ENCODE results near the gene RPS27L.

The RPS27L gene

DNA sequence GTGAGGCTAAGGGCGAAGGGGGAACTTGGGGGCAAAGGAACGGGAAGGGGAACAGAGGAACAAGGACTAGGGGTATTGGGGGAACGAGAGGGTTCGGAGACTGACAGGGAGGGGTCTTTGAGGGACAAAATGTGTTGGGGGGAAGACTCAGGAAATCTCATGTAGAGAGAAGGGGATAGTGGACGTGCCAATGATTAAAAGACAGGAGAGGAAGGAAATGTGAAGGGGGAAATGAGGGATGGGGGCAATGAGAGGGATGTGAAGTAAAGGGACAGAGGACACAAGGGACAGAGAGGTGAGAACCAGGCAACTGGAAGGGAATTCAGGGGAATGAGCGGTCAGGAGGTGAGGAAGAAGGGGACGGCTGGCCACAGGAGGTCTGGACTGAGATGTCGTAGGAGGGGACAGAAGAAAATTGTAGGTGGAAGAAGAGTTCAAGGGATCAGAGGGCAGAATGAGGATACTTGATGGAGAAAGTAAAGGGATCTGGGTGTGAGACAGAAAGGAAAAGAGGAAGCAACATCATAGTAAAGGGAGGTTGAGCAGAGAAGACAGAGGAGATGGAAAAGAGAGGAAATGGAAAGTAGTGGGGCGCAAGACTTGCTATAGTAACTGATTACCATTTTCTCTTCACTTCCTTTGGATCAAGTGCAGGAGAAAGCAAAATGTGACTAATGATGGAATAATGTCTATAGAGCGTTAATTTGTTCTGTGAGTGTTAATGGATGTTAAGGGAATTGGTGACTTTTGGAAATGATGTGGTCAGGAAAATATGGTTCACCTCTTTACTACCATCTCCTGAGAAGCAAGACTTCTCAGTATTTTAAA, 32.9 kb upstream of the RPS27L start (continued):
- no peak for TF ChIP-seq SP7 (tag by site-specific recombination; IDR thresholded peaks at IDR 0.05)
- TF ChIP-seq ZNF571 (tag by site-specific recombination; IDR thresholded peaks at IDR 0.05), result no peak
- 0 out of 2 replicates have a peak, but pooled peaks have one; percentile 17 for TF ChIP-seq ZNF2 (tag by site-specific recombination; IDR thresholded peaks at IDR 0.05)
- TF ChIP-seq ZBTB17 (tag by site-specific recombination; IDR thresholded peaks at IDR 0.05), result peak; percentile 17; the same call in 1 of the 2 replicates
- peak; percentile 30; the same call in 1 of the 2 replicates for TF ChIP-seq ZFP69B (tag by site-specific recombination; IDR thresholded peaks at IDR 0.05)
- TF ChIP-seq, protein P1, sequence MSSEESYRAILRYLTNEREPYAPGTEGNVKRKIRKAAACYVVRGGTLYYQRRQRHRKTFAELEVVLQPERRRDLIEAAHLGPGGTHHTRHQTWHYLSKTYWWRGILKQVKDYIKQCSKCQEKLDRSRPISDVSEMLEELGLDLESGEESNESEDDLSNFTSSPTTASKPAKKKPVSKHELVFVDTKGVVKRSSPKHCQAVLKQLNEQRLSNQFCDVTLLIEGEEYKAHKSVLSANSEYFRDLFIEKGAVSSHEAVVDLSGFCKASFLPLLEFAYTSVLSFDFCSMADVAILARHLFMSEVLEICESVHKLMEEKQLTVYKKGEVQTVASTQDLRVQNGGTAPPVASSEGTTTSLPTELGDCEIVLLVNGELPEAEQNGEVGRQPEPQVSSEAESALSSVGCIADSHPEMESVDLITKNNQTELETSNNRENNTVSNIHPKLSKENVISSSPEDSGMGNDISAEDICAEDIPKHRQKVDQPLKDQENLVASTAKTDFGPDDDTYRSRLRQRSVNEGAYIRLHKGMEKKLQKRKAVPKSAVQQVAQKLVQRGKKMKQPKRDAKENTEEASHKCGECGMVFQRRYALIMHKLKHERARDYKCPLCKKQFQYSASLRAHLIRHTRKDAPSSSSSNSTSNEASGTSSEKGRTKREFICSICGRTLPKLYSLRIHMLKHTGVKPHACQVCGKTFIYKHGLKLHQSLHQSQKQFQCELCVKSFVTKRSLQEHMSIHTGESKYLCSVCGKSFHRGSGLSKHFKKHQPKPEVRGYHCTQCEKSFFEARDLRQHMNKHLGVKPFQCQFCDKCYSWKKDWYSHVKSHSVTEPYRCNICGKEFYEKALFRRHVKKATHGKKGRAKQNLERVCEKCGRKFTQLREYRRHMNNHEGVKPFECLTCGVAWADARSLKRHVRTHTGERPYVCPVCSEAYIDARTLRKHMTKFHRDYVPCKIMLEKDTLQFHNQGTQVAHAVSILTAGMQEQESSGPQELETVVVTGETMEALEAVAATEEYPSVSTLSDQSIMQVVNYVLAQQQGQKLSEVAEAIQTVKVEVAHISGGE (tag by site-specific recombination; conservative IDR thresholded peaks at IDR 0.05; ENCODE audit: low read depth), result 0 out of 2 replicates have a peak, but pooled peaks have one; percentile 43
- no peak for TF ChIP-seq ZFHX2 (tag by site-specific recombination; conservative IDR thresholded peaks at IDR 0.05)
- TF ChIP-seq ZNF426 (tag by site-specific recombination; IDR thresholded peaks at IDR 0.05), result no peak
- no peak for TF ChIP-seq ZNF157 (tag by site-specific recombination; IDR thresholded peaks at IDR 0.05)
- TF ChIP-seq SETDB1 (IDR thresholded peaks at IDR 0.05; ENCODE audit: insufficient read length, low read length), result no peak
- no peak for TF ChIP-seq ZNF394 (tag by site-specific recombination; IDR thresholded peaks at IDR 0.05; ENCODE audit: borderline replicate concordance)
- no peak for TF ChIP-seq REPIN1 (tag by site-specific recombination; IDR thresholded peaks at IDR 0.05; ENCODE audit: low read depth)
- peak; percentile 54; the same call in 1 of the 2 replicates for TF ChIP-seq ZNF600 (tag by site-specific recombination; IDR thresholded peaks at IDR 0.05)
- TF ChIP-seq SCRT1 (tag by site-specific recombination; IDR thresholded peaks at IDR 0.05; ENCODE audit: borderline replicate concordance), result no peak
- TF ChIP-seq, protein P2, sequence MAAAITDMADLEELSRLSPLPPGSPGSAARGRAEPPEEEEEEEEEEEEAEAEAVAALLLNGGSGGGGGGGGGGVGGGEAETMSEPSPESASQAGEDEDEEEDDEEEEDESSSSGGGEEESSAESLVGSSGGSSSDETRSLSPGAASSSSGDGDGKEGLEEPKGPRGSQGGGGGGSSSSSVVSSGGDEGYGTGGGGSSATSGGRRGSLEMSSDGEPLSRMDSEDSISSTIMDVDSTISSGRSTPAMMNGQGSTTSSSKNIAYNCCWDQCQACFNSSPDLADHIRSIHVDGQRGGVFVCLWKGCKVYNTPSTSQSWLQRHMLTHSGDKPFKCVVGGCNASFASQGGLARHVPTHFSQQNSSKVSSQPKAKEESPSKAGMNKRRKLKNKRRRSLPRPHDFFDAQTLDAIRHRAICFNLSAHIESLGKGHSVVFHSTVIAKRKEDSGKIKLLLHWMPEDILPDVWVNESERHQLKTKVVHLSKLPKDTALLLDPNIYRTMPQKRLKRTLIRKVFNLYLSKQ (tag by site-specific recombination; IDR thresholded peaks at IDR 0.05; ENCODE audit: borderline replicate concordance), result no peak
- no peak for TF ChIP-seq ZNF274 (IDR thresholded peaks at IDR 0.05; ENCODE audit: low read length)
- TF ChIP-seq ZNF274 (tag by site-specific recombination; IDR thresholded peaks at IDR 0.05; ENCODE audit: borderline replicate concordance), result 0 out of 2 replicates have a peak, but pooled peaks have one; percentile 43
- no peak for TF ChIP-seq ZNF561 (tag by site-specific recombination; IDR thresholded peaks at IDR 0.05; ENCODE audit: borderline replicate concordance)
- no peak for TF ChIP-seq ZNF138 (tag by site-specific recombination; IDR thresholded peaks at IDR 0.05; ENCODE audit: borderline replicate concordance)
- TF ChIP-seq MYNN (tag by site-specific recombination; IDR thresholded peaks at IDR 0.05; ENCODE audit: borderline replicate concordance), result no peak
- TF ChIP-seq, protein P3, sequence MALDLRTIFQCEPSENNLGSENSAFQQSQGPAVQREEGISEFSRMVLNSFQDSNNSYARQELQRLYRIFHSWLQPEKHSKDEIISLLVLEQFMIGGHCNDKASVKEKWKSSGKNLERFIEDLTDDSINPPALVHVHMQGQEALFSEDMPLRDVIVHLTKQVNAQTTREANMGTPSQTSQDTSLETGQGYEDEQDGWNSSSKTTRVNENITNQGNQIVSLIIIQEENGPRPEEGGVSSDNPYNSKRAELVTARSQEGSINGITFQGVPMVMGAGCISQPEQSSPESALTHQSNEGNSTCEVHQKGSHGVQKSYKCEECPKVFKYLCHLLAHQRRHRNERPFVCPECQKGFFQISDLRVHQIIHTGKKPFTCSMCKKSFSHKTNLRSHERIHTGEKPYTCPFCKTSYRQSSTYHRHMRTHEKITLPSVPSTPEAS (tag by site-specific recombination; IDR thresholded peaks at IDR 0.05), result no peak
- TF ChIP-seq, protein P4, sequence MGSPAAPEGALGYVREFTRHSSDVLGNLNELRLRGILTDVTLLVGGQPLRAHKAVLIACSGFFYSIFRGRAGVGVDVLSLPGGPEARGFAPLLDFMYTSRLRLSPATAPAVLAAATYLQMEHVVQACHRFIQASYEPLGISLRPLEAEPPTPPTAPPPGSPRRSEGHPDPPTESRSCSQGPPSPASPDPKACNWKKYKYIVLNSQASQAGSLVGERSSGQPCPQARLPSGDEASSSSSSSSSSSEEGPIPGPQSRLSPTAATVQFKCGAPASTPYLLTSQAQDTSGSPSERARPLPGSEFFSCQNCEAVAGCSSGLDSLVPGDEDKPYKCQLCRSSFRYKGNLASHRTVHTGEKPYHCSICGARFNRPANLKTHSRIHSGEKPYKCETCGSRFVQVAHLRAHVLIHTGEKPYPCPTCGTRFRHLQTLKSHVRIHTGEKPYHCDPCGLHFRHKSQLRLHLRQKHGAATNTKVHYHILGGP (tag by site-specific recombination; IDR thresholded peaks at IDR 0.05), result no peak
- TF ChIP-seq ZBTB8A (tag by site-specific recombination; IDR thresholded peaks at IDR 0.05), result no peak
- no peak for TF ChIP-seq ZNF677 (tag by site-specific recombination; IDR thresholded peaks at IDR 0.05)
- TF ChIP-seq, protein P5, sequence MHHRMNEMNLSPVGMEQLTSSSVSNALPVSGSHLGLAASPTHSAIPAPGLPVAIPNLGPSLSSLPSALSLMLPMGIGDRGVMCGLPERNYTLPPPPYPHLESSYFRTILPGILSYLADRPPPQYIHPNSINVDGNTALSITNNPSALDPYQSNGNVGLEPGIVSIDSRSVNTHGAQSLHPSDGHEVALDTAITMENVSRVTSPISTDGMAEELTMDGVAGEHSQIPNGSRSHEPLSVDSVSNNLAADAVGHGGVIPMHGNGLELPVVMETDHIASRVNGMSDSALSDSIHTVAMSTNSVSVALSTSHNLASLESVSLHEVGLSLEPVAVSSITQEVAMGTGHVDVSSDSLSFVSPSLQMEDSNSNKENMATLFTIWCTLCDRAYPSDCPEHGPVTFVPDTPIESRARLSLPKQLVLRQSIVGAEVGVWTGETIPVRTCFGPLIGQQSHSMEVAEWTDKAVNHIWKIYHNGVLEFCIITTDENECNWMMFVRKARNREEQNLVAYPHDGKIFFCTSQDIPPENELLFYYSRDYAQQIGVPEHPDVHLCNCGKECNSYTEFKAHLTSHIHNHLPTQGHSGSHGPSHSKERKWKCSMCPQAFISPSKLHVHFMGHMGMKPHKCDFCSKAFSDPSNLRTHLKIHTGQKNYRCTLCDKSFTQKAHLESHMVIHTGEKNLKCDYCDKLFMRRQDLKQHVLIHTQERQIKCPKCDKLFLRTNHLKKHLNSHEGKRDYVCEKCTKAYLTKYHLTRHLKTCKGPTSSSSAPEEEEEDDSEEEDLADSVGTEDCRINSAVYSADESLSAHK (tag by site-specific recombination; IDR thresholded peaks at IDR 0.05), result no peak
- TF ChIP-seq ZNF24 (tag by site-specific recombination; IDR thresholded peaks at IDR 0.05), result no peak
- no peak for TF ChIP-seq KLF9 (tag by site-specific recombination; IDR thresholded peaks at IDR 0.05; ENCODE audit: low read depth)
- peak; percentile 99 for TF ChIP-seq ZBTB48 (tag by site-specific recombination; IDR thresholded peaks at IDR 0.05)
- no peak for TF ChIP-seq ZNF221 (tag by site-specific recombination; IDR thresholded peaks at IDR 0.05; ENCODE audit: borderline replicate concordance)
- TF ChIP-seq ZFP3 (tag by site-specific recombination; IDR thresholded peaks at IDR 0.05; ENCODE audit: low read depth), result no peak

Data from HEK293 (cell line).